ENCODE data around the gene CGN.

The CGN gene

GRCh38 chr1:151524736-151525135 lies 13.5 kb downstream of the CGN start:
- no peak for DNase-seq

- no peak for DNase-seq
Observed at GRCh38 chr1:151526735-151527525, 15.7 kb downstream of the CGN start.

- DNase-seq = no peak
Observed at GRCh38 chr1:151529211-151529702, 18.1 kb downstream of the CGN start.

- no peak for DNase-seq
Observed at GRCh38 chr1:151529781-151530180, 18.6 kb downstream of the CGN start.

GRCh38 chr1:151530461-151530860 lies 19.3 kb downstream of the CGN start:
- no peak for DNase-seq

GRCh38 chr1:151533870-151534269 lies 22.7 kb downstream of the CGN start:
- DNase-seq = no peak

GRCh38 chr1:151534662-151535278 lies 23.6 kb downstream of the CGN start:
- DNase-seq = peak; percentile 78 to 90 (median 88)

- DNase-seq = peak in 1 of 3 donors; percentile 31
Observed at GRCh38 chr1:151535326-151536271, 24.4 kb downstream of the CGN start.

- DNase-seq = no peak
Observed at GRCh38 chr1:151536499-151536898, 25.3 kb downstream of the CGN start.

GRCh38 chr1:151537112-151537511 lies 25.9 kb downstream of the CGN start:
- peak; percentile 69 to 74 (median 72) for DNase-seq

- peak; percentile 59 to 69 (median 60) for DNase-seq
Observed at GRCh38 chr1:151539321-151540020, 28.3 kb downstream of the CGN start.

- DNase-seq = peak; percentile 93 to 96 (median 94)
Observed at GRCh38 chr1:151540021-151540981, 29.1 kb downstream of the CGN start, which contains the start of gene TUFT1. TUFT1 (plus strand) TSS chr1:151540309; CDS start chr1:151540367, 58 bp downstream.

GRCh38 chr1:151540982-151541377 lies 29.8 kb downstream of the CGN start:
- DNase-seq = peak; percentile 16 to 29 (median 24)

- DNase-seq = no peak
Observed at GRCh38 chr1:151541752-151542151, 30.6 kb downstream of the CGN start.

GRCh38 chr1:151542710-151543129 lies 31.5 kb downstream of the CGN start:
- DNase-seq = no peak

GRCh38 chr1:151545542-151545941 lies 34.4 kb downstream of the CGN start:
- DNase-seq = no peak

GRCh38 chr1:151546011-151546925 lies 35.1 kb downstream of the CGN start:
- no peak for DNase-seq

GRCh38 chr1:151547119-151547899 lies 36.1 kb downstream of the CGN start:
- DNase-seq = peak in 1 of 3 donors; percentile 18

GRCh38 chr1:151547900-151548230 lies 36.7 kb downstream of the CGN start:
- no peak for DNase-seq
